NCI-H226 (cell line): Measurements from ENCODE around the gene ZNF184.
"Not testable (repeated sequence)": the region's sequence is repeated elsewhere in the genome, so short reads cannot be mapped to it uniquely, and the experiment has no call there.

Experiments
- DNase-seq: peaks from one replicate; pipeline ENCODE4 v3.0.0-alpha.2; 2015

Gene ZNF184

GRCh38 chr6:27478706-27479318, 5.9 kb upstream of the ZNF184 start:
- peak; percentile 76 for DNase-seq

GRCh38 chr6:27478141-27478705, 5.3 kb upstream of the ZNF184 start:
- DNase-seq, result no peak

DNA sequence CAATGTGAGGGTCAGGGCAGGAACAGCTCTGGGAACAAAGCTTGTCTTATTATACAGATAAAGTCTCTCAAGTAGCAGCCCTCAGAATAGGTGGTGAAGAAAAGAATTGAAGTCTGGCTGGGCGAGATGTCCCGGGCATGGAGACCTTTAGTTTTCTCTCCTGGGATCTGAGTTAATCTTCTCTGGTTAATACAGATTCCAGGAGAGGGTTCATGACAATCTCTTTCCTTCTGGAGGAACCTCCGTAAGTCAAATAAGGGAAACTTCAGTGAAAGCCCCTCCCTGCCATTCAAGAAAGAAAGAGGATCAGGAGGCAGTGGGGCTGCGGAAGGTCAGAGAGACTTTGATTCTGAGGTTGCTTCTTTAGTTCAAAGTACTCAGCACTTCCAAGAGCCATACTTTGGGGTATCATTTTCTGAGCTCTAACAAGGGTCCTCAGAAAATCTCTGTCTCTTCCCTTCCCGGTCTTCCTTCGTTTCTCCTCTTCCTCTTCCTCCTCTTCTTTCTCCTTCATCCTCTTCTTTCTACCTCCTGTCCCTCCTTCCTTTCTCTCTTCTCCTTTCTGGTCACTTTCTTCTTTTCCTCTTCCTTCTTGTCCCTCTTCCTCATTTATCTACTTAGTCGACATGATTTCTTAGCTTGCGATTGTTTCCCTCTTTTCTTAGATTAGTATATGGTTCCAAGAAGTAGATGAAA, 4.6 kb upstream of the ZNF184 start:
- DNase-seq, result no peak

- no peak for DNase-seq
Measured at GRCh38 chr6:27476090-27476489, 3.2 kb upstream of the ZNF184 start.

DNA sequence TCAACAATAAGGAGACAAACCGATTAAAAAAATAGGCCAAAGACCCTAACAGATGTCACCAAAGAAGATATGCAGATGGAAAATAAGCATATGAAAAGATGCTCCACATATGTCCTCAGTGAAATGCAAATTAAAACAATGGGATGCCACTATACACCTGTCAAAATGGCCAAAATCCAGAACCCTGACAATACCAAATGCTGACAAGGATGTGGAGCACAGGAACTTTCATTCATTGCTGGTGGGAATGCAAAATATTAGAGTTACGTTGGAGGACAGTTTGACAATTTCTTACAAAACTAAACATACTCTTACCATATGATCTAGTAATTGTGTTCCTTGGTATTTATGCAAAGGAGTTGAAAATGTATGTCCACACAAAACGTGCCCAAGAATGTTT, 1.8 kb upstream of the ZNF184 start:
- no peak for DNase-seq

- no peak for DNase-seq
Measured at GRCh38 chr6:27474172-27474465, 1.2 kb upstream of the ZNF184 start.

GRCh38 chr6:27472182-27472616, 706 bp downstream of the ZNF184 start:
- peak; percentile 31 for DNase-seq

DNA sequence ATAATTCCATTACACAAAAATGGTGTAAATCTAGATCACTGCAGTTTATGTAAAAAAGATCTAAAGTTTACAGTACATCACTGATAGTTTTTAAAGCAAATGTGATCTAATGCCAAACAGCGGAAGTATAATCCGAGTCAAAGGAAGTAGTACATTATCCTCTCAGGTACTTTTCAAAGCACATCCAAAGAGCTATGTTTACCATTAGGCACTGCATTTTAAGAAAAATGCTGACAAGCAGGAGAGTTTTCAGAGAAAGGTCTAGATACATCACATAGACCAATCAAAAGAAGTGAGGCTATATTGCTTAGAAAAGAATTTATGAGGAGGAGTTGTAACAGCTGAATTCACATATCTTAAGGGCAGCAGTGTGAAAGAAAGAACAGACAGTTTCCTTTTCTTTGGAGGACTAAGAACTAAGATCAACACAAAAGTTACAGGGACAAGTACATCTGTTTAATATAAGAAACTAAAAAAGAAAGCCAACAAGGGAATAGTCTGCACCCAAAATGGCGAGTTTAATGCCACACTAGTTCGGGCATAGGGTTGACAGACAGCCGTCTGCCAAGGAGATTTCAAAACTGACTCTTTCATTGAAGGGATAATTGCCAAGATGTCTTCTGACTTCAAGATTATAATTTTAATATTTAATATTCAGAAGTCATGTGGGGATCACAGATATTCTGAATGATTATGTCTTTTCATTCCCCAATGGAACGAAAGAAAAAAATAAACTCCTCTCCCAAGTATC, 1.4 kb downstream of the ZNF184 start:
- DNase-seq, result no peak

GRCh38 chr6:27470023-27470422, 2.9 kb downstream of the ZNF184 start:
- DNase-seq, result no peak

- DNase-seq, result no peak
Measured at GRCh38 chr6:27468334-27468733, 4.6 kb downstream of the ZNF184 start.

- no peak for DNase-seq
Measured at GRCh38 chr6:27452496-27452897, 20.4 kb downstream of the ZNF184 start.

- DNase-seq, result no peak
Measured at GRCh38 chr6:27451660-27452390, 21.1 kb downstream of the ZNF184 start.

DNA sequence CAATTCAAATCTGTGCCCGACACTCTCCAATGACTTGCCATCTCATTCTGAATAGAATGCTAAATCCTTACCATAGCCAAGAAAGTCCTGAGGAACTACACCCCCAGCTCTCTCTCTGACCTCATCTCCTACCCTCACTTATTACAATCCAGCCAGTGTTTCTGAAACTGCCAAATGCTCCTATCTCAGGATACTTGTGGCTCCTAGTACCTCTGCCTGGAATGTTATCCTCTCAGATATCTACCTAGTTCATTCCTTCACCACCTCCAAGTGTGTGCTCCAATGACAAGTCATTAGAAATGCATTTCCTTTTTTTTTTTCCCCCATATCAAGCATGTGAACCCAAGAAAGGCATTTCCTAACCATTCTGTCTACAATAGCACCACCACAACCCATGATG, 24.4 kb downstream of the ZNF184 start:
- no peak for DNase-seq

GRCh38 chr6:27442932-27443331, 30.0 kb downstream of the ZNF184 start:
- no peak for DNase-seq

DNA sequence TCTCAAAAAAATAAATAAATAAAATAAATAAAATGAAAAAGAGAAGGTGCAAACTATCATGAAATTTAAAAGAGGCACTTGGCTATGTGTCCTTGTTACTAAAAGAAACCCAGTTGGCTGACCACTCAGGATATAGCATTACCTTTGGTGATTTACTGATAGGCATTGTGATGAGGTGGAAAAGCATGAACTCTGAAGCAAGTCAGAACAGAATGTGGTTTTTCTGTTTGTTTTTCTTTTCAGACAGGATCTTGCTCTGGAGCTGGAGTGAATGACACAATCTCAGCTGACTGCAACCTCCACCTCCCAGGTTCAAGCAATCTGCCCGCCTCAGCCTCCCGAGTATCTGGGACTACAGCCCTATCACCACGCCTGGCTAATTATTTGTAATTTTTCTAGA, 31.9 kb downstream of the ZNF184 start:
- no peak for DNase-seq

DNA sequence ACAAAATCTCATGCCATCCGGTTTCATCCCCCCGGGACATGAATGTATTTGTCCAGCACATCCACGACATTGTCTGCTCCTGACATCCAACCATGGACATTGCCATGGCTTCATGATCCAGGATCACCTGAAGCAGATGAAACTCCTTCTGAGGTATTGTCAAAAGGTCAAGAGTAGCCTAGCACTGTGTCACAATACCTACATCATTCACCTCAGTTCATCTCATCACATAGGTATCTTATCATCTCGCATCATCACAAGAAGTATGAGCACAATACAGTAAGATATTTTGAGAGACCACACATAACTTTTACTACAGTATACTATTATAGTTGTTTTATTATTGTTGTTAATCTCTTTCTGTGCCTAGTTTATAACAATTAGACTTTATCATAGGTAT, 33.5 kb downstream of the ZNF184 start:
- DNase-seq, result no peak

DNA sequence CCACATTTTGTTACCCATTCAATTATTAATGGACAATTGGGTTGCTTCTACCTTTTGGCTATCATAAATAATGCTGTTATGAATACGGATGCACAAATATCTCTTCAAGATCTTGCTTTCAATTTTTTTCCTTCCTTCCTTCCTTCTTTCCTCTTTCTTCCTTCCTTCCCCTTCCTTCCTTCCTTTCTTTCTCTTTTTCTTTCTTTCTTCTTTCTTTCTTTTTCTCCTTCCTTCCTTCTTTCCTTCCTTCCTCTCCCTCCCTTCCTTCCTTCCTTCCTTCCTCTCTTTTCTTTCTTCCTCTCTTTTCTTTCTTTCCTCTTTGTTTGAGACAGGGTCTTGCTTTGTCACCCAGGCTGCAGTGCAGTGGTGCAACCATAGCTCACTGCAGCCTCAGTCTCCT, 39.2 kb downstream of the ZNF184 start:
- no peak for DNase-seq

GRCh38 chr6:27428966-27429365, 43.9 kb downstream of the ZNF184 start:
- no peak for DNase-seq

DNA sequence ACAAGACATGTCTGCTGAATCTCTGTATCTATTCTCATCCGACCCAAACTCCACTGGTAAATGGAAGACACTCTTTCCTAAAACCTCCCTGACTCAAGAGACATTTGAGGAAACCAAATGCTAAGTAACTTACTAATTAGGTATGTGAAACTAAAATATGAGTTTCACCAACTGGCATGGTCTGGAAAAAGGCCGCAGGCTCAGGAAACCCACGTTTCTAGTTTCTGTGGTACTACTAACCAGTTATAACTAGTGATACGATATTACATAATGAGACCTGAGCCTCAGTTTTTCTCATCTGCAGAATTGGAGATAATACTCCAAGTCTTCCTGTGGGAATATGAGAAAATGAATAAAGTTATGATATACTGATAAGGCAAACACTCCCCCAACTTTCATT, 44.4 kb downstream of the ZNF184 start:
- DNase-seq, result no peak

DNA sequence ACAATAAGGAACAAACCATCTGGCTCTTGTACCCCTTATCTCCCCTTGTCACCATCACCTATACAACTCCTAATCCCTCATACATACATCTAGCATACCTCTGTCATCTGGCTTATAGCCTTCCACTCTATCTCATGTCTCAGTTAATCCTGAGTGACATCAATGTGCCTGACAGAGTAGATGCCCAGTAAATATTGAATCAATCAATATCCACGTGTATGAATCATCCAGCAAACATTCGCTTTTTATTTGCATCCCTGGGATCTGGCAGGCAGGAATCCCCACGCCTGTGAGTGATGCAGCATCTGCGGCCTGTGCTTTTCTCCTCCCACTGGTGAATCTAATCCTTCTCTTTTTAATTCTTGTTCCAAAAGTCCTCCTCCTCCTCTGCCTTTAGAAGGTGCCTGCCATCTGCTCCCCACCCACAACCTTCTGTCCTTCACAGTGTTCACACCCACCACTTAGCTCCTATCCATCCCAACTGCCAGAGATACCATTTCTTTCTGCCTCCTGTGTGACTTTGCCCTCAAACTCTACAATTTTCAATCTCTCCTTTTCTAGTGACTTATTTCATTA, 46.8 kb downstream of the ZNF184 start:
- no peak for DNase-seq

DNA sequence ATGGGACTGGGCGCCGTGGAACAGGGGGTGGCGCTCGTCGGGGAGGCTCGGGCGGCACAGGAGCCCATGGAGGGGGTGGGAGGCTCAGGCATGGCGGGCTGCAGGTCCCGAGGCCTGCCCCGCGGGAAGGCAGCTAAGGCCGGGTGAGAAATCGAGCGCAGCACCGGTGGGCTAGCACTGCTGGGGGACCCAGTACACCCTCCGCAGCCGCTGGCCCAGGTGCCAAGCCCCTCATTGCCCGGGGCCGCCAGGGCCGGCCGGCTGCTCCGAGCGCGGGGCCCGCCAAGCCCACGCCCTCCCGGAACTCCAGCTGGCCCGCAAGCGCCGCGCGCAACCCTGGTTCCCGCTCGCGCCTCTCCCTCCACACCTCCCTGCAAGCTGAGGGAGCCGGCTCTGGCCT, 48.1 kb downstream of the ZNF184 start:
- not testable (repeated sequence) for DNase-seq

DNA sequence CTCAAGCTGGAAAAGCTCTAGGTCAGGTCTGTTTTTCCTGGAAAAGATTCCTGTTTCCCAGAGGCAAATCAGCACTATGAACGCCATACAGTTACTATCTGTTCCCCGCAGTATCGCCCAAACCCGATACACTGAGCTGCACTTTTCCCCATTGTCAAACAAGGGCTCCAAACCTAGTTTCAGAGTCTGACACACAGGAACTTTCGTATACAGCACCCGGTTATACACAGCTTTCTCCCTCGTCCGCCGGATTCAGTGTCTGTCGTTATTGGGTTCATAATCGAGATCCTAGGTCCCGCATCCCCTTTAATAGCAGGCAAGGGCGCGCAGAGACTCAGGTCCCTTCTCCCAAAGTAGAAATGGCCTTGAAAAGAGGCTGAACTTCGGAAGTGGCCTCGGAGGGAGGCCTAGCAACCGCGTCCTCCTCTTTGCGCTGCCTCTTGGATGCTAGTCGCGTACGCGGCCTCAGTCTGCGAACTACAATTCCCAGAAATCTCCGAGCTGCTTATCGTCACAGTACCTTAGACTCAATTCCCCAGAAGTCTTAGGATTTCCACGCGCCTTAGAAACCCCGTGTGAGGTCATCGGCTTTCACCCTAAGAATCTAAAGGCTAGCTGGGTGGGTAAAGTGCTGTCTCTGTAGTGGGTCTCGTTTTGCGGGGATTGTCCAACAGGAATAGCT, 50.1 kb downstream of the ZNF184 start:
- no peak for DNase-seq
